Measurements from ENCODE around the gene RPS19.

Gene RPS19

DNA sequence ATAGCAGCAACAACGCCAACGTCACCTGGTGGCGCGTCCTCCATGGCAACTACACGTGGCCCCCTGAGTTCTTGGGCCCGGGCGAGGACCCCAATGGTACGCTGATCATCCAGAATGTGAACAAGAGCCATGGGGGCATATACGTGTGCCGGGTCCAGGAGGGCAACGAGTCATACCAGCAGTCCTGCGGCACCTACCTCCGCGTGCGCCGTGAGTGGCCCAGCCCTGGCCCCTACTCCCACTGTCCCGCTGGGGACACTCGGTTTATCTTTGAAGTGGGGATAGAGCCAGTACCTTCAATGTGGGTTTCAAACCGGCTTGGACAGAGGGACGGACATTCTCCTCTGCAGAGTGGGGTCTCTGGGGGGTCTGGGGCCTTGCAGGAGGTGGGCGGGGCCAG is 19.0 kb downstream of the RPS19 start:
- no peak for DNase-seq (ENCODE audit: low spot score)

DNA sequence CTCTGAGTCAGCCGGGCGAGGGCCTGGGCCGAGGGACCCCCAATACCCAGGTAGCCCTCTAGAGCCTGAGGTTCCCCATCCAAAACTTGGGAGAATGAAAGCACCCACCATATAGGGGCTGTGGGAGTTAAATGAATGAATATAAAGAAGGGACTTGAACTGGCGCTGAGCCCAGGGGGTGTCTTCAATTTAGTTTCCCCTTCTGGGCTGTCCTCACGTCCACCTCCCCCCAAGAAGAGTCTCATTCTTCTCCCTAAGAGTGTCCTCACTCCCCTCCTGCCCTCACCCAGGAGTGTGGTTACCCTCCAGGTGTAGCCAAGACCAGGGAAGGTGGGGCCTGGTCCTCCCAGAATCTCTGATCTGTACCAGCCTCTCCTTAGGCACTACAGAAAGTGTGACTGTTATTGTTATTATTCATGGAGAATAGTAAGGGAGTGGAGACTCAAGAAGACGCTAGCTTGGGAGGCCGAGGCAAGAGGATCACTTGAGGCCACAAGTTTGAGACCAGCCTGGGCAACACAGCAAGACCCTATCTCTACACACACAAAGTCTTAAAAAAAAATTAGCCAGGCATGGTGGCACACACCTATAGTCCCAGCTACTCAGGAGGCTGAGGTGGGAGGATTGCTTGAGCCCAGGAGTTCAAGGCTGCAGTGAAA is 19.7 kb downstream of the RPS19 start:
- no peak for DNase-seq (ENCODE audit: low spot score)

DNA sequence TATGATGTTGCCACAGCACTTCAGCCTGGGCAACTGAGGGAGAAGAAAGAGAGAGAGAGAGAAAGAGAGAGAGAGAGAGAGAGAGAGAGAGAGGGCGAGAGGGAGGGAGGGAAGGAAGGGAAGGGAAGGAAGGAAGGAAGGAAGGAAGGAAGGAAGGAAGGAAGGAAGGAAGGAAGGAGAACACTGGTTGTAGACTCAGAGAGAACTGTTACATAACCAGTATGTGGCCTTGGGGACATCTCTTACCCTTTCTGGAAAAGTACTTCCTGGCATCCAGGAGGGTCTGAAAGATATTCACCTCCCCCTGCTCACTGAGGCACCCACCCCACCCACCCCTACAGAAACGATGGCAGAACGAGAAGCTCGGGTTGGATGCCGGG is 20.3 kb downstream of the RPS19 start:
- no peak for DNase-seq (ENCODE audit: low spot score)

DNA sequence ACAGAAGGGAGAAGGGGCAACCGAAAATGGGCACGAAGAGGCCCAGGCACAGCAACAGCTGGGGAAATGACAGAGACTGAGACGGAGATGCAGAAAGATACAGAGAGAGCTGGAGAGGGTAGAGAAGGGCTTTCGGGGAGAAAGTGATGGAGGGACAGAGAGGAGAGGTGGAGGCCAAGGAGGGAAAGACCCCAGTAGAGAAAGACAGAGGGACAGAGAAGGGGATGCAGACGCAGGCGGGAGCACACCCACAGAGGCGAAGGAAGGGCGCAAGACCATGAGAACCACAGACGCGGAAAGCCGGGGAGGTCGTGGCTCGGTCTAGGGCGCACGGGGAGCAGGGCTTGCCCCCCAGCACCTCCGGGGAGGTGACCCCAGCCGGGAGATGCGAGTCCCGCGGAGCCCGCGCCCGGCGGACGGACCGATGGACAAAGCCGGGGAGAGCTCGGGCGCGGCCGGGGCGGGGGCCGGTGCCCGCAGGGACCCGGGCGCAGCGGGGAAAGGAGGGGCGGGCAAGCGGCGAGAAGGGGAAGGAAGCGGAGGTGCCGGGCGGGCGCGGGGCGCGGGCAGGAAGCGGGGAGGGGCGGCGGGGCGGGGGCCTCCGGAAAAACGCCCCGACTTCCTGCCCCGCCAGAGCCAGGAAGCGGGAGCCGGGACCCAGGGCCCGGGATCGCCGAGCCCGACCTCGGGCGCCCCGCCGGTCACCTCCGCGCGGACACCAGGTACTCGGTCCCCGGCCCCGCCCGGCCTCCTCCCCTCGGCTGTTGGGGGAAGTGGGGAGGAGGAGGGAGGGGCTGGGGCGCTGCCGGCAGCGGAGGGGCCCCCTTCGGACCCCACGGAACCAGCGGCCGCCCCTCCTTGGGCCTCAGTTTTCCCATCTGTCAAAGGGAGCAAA is 22.8 kb downstream of the RPS19 start, which contains the start of gene ARHGEF1:
ARHGEF1 (plus strand) TSS at position 617 of the 895 bp plus-strand sequence. CDS start 4,899 bp downstream, outside the sequence.
- DNase-seq (ENCODE audit: low spot score) = no peak

DNA sequence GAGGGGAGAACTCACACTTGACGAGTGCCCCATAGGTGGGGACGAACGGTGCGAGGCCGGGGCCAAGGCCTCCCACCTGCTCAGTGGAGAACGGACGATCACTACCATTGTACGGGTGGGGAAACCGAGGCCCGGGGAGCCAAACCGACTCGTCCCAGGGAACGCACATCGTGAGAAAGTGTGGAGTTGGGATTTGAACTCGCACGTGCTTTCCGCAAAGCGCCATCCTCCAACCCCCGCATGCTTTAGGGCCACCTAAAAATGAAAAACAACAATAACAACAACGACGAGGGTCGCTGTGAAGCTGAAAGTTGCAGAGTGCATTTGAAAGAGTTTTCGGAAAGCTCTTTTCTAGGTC is 23.4 kb downstream of the RPS19 start:
- no peak for DNase-seq (ENCODE audit: low spot score)

DNA sequence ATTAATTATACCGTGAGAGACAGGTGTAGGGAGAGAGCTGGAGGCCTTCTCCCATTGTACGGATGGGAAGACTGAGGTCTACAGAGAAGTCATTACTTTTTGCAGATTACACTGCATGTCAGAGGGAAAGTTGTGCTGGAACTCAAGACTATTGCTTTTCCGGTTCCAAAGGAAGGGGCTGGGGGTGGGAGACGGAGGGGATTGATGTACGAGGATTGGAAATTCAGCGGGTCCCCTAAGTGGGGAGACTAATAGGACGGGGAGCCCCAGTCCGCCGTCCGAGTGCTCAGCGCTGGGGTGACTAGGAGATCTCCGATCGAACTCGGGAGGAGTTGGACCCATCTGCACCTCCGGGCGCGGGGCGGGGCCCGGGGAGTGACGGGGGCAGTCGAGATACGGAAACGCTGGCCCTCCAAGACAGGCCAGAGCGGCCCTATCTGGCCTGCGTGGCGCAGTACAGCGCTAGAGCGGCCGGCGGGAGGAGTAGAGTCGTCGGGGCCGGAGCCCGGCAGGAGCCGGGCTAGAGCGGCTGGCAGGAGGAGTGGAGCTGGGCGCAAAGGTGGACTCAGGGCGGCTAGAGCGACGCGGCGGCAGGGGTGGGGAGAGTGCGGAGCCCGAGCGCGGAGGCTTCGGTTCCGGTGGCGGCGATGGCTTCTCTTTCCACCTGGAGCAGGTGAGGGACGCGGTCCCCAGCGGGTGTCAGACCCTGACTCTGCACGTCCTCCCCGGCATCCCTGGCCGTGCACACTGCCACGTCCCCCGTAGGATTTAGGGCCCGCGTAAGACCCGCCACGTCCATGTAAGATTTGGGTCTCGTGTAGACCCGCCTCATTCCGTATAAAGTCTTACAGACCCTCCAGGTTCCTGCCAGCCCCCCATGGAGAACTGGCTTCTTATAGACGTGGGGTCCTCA is 24.0 kb downstream of the RPS19 start:
- DNase-seq (ENCODE audit: low spot score) = peak; percentile 98

DNA sequence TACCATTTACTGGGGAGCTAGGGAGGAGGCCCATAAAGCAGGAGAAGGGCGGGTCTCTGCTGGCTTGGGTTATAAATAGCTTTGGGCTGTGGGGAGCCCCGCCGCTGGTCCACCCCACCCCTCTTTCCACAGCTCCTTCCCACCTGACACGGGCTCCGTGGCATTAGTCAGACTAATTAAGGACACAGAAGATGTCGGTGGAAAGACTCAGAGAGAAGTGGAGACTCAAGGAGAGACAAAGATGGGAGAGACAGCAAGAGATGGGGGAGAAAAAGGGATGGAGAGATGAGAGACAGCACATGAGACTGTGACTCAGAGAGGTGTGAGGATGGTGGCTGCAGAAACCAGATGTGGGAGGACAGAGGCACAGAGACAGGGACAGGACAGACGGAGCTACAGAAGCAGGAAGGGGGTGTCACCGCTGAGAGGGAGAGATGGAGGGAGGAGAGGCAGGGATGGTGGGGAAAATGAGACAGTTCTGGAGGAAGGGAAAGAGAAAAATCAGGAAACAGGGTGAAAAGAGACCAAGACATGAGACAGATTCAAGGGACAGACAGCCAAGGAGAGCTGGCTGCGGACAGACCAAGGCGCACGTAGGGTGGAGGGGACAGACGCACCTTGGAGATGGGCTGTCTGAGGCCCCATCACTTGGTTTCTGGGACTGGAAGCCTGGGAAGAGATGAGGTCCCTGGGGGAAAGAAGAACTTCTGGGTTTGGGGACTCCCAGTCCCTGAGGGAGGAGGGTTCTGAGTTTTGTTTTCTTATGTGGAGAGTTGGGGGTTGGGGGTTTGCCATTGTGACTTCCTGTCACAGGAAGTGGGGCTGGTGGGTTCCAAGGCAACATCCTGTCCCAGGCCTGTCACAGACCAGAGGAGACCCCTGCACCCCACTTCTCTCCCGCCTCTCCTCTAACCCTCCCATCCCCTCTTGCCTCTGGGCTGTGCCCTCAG is 27.0 kb downstream of the RPS19 start:
- DNase-seq (ENCODE audit: low spot score) = no peak

DNA sequence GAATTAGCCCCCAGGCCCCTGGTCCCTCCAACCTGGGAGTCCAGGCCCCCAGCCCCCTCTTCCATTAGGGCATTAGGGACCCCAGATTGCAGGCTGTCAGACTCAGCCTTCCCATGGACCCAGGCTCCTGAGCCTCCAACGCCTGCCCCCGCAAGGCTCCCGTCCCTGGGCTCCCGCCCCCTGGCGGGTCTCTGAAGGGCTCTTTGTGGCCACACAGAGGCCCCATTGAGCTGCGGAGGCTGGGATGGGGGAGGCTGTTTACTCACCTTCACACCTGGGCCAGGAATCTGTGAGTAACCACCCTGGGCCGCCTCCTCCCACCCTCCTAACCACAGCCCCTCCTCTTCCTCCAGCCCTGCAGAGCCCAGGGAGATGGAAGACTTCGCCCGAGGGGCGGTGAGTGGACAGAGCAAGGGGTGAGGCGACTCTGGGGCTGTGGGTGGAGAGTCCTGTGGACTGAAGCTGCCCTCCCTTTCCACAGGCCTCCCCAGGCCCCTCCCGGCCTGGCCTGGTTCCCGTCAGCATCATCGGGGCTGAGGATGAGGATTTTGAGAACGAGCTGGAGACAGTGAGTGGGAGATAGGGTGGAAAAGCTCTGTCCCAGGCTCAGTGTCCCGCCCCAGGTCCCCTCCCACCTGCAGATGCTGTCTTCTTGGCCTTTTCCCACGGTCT is 27.8 kb downstream of the RPS19 start:
- DNase-seq (ENCODE audit: low spot score) = peak; percentile 76

DNA sequence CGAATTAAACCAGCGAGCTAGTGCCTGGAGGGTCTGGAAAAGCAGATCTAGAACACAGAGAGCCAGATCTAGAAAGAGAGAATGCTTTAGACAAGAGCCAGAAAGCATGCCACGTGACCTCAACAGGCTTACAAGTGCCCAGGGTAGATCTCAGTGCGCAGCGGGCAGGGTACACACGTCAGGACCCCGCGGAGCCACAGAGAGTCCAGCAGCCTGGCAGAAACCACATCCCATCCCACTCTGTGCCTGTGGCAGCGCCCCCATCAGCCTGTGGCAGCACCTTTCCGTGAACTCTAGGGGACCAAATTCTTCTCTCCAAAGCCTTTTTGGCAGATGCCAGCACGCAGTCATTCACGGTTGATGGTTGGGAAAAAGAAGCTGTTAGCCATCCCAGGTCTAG is 28.9 kb downstream of the RPS19 start:
- no peak for DNase-seq (ENCODE audit: low spot score)

DNA sequence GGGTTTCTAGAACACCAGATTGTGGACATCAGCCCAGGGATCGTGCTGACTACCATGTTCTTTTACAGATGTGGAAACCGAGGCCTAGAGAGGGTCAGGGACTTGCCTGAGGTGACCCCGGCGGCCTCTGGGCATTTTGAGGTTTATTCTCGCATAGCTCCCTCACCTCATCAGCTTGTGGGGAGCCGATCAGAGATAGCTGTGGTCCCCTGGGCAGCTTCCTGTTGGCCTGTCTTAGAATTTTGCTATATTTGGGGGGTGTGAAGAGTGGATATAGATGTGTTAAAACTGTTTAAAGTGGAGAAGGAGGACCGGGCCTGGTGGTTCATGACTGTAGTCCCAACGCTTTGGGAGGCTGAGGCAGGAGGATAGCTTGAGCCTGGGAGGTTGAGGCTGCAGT is 29.8 kb downstream of the RPS19 start:
- DNase-seq (ENCODE audit: low spot score) = no peak

DNA sequence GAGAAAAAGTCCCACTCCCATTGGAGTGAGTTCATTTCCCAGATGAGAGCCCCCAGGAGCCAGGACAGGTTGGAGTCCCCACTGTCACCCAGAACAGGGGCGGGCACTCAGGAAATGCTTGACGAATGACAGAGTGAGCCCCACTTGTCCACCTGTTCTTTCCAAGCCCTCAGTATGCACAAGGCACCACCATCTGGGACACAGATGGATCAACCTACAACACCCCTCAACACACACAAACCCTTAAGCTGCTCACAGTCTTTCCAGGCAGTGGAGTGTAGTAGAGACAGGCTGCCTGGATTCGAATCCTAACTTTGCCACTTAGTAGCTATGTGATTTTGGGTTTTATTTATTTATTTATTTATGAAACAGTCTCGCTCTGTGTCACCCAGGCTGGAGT is 30.9 kb downstream of the RPS19 start:
- DNase-seq (ENCODE audit: low spot score) = no peak

DNA sequence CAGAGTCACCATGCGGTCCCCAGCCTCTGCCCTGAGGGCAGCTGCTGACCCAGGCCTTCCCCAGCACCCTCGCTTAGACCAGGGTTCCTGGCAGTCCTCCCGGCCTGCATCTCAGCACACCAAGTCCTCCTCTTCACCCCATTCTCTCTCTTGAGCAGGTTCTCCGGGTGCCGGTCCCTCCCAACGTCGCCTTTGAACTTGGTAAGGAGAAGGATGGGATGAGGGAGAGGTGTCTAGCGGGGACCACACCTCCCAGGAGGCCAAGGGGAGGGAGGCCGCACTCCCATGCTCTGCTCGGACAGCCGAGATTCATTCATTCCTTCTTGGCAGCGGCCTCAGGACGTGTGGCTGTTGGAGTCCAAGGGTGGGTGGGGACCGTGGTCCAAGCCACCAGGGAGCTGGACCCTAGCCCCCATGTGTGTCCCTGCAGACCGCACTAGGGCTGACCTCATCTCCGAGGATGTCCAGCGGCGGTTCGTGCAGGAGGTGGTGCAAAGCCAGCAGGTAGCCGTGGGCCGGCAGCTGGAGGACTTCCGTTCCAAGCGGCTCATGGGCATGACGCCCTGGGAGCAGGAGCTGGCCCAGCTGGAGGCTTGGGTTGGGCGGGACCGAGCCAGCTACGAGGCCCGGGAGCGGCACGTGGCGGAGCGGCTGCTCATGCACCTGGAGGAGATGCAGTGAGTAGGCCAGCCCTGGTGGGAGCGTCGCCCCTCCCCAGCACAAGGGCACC is 32.3 kb downstream of the RPS19 start:
- DNase-seq (ENCODE audit: low spot score) = no peak

DNA sequence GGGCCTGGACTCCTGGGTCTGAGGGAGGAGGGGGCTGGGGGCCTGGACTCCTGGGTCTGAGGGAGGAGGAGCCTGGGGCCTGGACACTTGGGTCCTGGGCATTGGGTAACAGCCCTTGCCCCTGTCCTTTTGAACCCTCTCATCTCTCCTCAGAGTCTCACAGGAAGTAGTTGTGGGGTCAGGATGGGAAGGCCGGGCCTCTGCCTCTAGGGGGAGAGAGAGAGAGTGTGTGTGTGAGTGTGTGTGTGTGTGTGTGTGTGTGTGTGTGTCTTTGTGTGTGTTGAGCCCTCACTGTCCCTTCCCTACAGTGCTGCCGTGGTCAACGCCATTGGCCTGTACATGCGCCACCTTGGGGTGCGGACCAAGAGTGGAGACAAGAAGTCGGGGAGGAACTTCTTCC is 33.8 kb downstream of the RPS19 start:
- no peak for DNase-seq (ENCODE audit: low spot score)

DNA sequence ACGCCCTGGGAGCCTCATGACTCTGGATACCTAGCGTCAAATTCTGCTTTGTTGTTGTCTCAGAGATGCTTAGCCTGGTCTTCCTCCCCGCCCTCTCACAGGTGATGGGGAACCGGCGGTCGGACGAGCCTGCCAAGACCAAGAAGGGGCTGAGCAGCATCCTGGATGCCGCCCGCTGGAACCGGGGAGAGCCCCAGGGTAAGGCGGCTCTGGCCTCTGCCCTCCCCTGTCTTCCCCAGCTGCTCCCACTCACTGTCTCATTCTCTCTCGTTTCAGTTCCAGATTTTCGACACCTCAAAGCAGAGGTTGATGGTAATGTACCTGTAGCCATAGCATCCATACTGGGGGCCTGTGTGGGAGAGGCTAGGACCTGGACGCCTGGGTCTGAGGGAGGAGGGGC is 34.3 kb downstream of the RPS19 start:
- no peak for DNase-seq (ENCODE audit: low spot score)

DNA sequence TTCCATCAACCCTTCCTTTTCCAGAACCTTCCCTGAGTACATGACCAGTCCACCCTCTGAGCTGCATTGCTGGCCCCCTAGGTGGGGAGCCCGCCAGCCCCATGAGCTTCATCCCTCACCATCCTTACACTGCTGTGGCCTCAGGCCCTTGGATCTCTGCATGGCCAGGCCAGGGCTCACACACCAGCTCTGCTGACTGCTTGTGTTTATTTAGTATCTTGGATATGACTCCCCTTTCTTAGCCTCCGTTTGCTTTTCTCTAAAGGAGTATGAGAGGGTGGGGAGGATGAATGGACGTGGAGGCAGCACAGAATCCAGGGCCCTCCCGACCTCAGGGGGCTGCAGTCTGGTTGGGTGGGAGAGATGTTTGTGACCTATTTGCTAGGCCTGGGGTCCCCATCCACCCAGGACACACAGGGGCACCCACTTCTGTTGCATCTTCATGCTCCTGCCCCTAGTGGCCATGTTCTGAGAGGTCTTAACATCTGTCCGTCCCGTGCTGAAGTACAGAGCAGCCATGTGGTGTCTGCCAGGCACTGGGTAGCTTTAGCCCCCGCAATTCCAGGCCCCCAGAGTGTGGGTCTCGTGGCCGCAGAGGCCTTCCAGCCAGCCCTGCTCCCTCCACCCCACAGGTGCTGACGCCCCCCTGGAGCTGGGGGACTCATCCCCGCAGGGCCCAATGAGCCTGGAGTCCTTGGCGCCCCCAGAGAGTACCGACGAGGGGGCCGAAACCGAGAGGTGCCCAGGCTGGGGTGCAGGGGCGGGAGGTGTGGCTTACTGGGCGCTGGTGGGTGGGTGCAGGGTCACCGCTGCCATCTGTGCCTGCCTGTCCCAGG is 35.9 kb downstream of the RPS19 start:
- no peak for DNase-seq (ENCODE audit: low spot score)

DNA sequence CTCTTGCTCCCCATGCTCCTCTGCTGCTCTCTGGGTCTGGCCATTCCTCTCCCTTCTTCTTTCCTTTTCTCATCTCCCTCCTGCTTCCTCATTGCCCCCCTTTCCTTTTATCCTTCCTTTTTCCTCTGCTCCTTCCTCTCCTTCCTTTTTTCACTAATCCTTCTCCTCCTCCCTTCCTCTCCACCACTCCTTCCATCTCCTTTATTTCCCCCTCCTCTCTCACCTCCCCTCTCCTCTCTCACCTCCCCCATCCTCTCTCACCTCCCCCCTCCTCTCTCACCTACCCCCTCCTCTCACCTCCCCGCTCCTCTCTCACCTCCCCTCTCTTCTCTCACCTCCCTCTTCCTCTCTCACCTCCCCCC is 36.5 kb downstream of the RPS19 start:
- no peak for DNase-seq (ENCODE audit: low spot score)

DNA sequence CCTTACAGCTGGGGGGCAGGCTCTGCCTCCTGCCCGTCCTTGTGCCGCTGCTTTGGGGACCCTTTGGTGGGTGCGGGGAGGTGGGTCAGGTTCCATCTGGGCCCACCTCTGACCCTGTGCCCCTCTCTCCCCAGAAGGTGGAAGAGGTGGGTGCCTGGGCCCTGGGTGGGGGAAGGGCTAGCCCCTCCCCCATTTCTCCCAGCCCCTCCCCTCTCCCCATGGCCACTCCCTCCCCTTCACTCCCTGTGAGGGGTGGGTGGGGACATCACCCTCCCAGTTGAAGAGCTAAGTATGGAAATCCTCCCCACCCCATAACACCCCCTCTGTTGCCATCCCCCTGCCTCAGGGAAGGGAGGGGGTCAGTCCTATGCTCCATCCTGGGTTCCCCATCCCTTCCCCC is 37.1 kb downstream of the RPS19 start:
- no peak for DNase-seq (ENCODE audit: low spot score)

DNA sequence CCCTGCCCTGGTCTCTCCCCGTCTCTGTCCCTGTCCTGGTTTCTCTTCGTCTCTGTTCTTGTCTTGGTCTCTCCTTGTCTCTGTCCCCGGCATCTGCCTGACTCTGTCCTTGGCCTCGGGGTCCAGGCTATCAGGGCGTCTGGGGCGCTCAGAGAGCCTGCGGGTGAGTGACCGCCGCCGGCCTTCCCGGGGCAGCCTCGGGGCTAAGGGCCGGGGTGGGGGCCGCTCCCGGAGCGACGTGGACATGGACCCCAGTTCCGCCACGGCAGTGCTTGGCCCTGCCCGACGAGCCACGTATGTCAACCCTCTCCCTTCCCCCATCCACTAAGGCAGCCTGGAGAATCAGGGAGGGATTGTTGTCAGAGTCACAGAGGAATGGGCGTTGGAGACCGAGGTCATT is 37.8 kb downstream of the RPS19 start:
- DNase-seq (ENCODE audit: low spot score) = no peak

DNA sequence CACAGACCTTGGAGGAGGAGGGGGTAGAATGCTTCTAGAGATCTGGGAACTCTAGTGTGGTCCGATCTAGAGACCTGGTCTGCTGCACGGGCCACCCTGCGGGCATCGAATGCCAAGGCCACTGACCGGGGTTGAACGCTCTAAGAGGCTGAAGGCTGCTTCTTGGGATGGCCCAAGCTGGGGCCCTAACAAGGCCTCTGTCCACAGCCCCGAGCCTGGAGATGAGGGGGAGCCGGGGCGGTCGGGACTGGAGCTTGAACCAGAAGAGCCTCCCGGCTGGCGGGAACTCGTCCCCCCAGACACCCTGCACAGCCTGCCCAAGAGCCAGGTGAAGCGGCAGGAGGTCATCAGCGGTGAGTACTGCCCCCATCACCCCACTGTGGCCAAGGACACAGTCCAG is 38.2 kb downstream of the RPS19 start:
- no peak for DNase-seq (ENCODE audit: low spot score)
